T-helper 2 cell treated with Interferon-gamma antibody and Interleukin-4, amounts not matched to agents 100 ng/mL and 5 ng/mL, for 36 hours (primary cell): ENCODE results near the gene SEMA4D. TPM values are rescaled to one million over a fixed set of nuclear protein-coding genes. Genes with fewer than 3 reads are reported as not detected.

Source experiments
- intact Hi-C: fragments of 100-400 bp; cut with micrococcal nuclease; formaldehyde crosslinking; loops from one replicate; pipeline ENCODE4 v1.15.1; 2023
- total RNA-seq: library from RNA; stranded (reverse); gene quantifications from 2 replicates; pipeline ENCODE4 v1.2.3, GENCODE V29; 2022

The SEMA4D gene
- total RNA-seq, 1 donor from 2014 or later, result 458 TPM

- intact Hi-C loops, result no loop called here
Measured at GRCh38 chr9:89376286-89376685, 121.6 kb downstream of the SEMA4D start.

- intact Hi-C loops, result no loop called here
Measured at GRCh38 chr9:89375191-89375760, 122.6 kb downstream of the SEMA4D start.

- intact Hi-C loops, result no loop called here
Measured at GRCh38 chr9:89374176-89374575, 123.7 kb downstream of the SEMA4D start.

GRCh38 chr9:89372979-89373378 is 124.9 kb downstream of the SEMA4D start:
- intact Hi-C loops, result loop anchor here (2.0 kb wide), 1 partner anchor 54 kb away; the partner anchor contains the start of gene SECISBP2

GRCh38 chr9:89372230-89372816 is 125.6 kb downstream of the SEMA4D start:
- intact Hi-C loops, result loop anchor here (2.0 kb wide), 1 partner anchor 54 kb away; the partner anchor contains the start of gene SECISBP2

GRCh38 chr9:89371791-89372190 is 126.1 kb downstream of the SEMA4D start:
- intact Hi-C loops, result loop anchor here (2.0 kb wide), 1 partner anchor 53 kb away; the partner anchor contains the start of gene SECISBP2

- intact Hi-C loops, result no loop called here
Measured at GRCh38 chr9:89370593-89370992, 127.3 kb downstream of the SEMA4D start.

GRCh38 chr9:89368978-89369377 is 128.9 kb downstream of the SEMA4D start:
- intact Hi-C loops, result no loop called here

GRCh38 chr9:89368550-89368949 is 129.4 kb downstream of the SEMA4D start:
- intact Hi-C loops, result no loop called here

GRCh38 chr9:89367726-89368437 is 130.0 kb downstream of the SEMA4D start:
- intact Hi-C loops, result no loop called here

- intact Hi-C loops, result no loop called here
Measured at GRCh38 chr9:89367281-89367680, 130.6 kb downstream of the SEMA4D start.

GRCh38 chr9:89366711-89367110 is 131.2 kb downstream of the SEMA4D start:
- intact Hi-C loops, result no loop called here

- intact Hi-C loops, result no loop called here
Measured at GRCh38 chr9:89365532-89365912, 132.4 kb downstream of the SEMA4D start.

GRCh38 chr9:89364666-89365531 is 133.0 kb downstream of the SEMA4D start:
- intact Hi-C loops, result no loop called here

- intact Hi-C loops, result no loop called here
Measured at GRCh38 chr9:89363921-89364665, 133.8 kb downstream of the SEMA4D start.

GRCh38 chr9:89363311-89363670 is 134.6 kb downstream of the SEMA4D start:
- intact Hi-C loops, result no loop called here

GRCh38 chr9:89362647-89363310 is 135.1 kb downstream of the SEMA4D start:
- intact Hi-C loops, result no loop called here

- intact Hi-C loops, result no loop called here
Measured at GRCh38 chr9:89361816-89362646, 135.9 kb downstream of the SEMA4D start.

GRCh38 chr9:89361031-89361430 is 136.9 kb downstream of the SEMA4D start:
- intact Hi-C loops, result no loop called here

GRCh38 chr9:89360465-89360864 is 137.4 kb downstream of the SEMA4D start:
- intact Hi-C loops, result no loop called here
